K562 (cell line): ENCODE results near the gene IGFBPL1. TPM values are rescaled to one million over a fixed set of nuclear protein-coding genes. Genes with fewer than 3 reads are reported as not detected.

ENCODE experiments used
- ARNT ChIP-seq, 2 experiments: fragments of 450-650 bp; IDR thresholded peaks; 2 replicates each; pipeline ENCODE4 v1.6.1; 2016; ENCODE audit warnings: mild to moderate bottlenecking in 1 of 2
- BCL6 ChIP-seq: fragments of 250-450 bp; sonication (Bioruptor Pico); IDR thresholded peaks from 2 replicates; pipeline ENCODE4 v1.4.0; 2020
- ESRRB ChIP-seq: fragments of 250-450 bp; sonication (Bioruptor Pico); IDR thresholded peaks from 2 replicates; pipeline ENCODE4 v1.5.0; 2020; ENCODE audit warnings: mild to moderate bottlenecking, moderate library complexity, borderline replicate concordance
- NCOA4 ChIP-seq: fragments of 450-650 bp; IDR thresholded peaks from 2 replicates; pipeline ENCODE4 v1.6.1; 2018; ENCODE audit warnings: mild to moderate bottlenecking; ENCODE audit not compliant: partially characterized antibody
- RHOXF2B ChIP-seq: fragments of 250-450 bp; sonication (Bioruptor Pico); conservative IDR thresholded peaks from 2 replicates; pipeline ENCODE4 v1.5.1; 2021
- ZC3H4 ChIP-seq: sonication (generic); formaldehyde crosslinking; IDR thresholded peaks from 2 replicates; pipeline ENCODE4 v1.9.0; 2021; ENCODE audit warnings: missing genetic modification reagents, borderline replicate concordance
- ZNF717 ChIP-seq: fragments of 250-450 bp; sonication (Bioruptor Pico); IDR thresholded peaks from 2 replicates; pipeline ENCODE4 v1.5.0; 2021
- polyA plus RNA-seq, 8 experiments: library from polyadenylated mRNA; depleted of rRNA in 4 of 8; stranded (reverse) in 5 of 8; unstranded in 3 of 8; fragments of >200 nt; fragmentation: Nextera tagmentation in 2 of 8; fragmentation: Illumina TruSeq in 1 of 8; extraction: Ambion mirVana in 2 of 8; extraction: Trizol in 1 of 8; gene quantifications; 2 replicates each; pipeline versions ENCODE4 v1.2.1 to v1.2.3, GENCODE V29; 2011 to 2014; ENCODE audit warnings: inconsistent platforms in 1 of 8, missing spikeins in 1 of 8
- total RNA-seq, 7 experiments: library from RNA; depleted of rRNA in 6 of 7; stranded (reverse); fragments of >200 nt in 6 of 7; fragmentation: Illumina TruSeq in 2 of 7; extraction: Trizol in 2 of 7; gene quantifications; 2 replicates each; pipeline versions ENCODE4 v1.2.1 to v1.2.3, GENCODE V29; 2011 to 2021; ENCODE audit warnings: low replicate concordance in 1 of 7
- TF ChIP-seq, protein P1 (sequence below): fragments of 200-600 bp; sonication (generic); IDR thresholded peaks from one replicate; pipeline ENCODE4 v1.6.1; 2012; ENCODE audit warnings: mild to moderate bottlenecking, low read depth, low read length, inconsistent platforms
- TF ChIP-seq, protein P2 (sequence below): fragments of 250-450 bp; sonication (Bioruptor Pico); IDR thresholded peaks from 2 replicates; pipeline ENCODE4 v1.5.0; 2021
- TF ChIP-seq, protein P3 (sequence below): sonication (generic); formaldehyde crosslinking; IDR thresholded peaks from 2 replicates; pipeline ENCODE4 v1.8.0; 2022; ENCODE audit warnings: mild to moderate bottlenecking, missing genetic modification reagents

The IGFBPL1 gene
- total and polyA plus RNA-seq, 9 of the 15 experiments (the other 6 are each of a cell fraction or from before 2014, with no cell fraction given), result not detected

DNA sequence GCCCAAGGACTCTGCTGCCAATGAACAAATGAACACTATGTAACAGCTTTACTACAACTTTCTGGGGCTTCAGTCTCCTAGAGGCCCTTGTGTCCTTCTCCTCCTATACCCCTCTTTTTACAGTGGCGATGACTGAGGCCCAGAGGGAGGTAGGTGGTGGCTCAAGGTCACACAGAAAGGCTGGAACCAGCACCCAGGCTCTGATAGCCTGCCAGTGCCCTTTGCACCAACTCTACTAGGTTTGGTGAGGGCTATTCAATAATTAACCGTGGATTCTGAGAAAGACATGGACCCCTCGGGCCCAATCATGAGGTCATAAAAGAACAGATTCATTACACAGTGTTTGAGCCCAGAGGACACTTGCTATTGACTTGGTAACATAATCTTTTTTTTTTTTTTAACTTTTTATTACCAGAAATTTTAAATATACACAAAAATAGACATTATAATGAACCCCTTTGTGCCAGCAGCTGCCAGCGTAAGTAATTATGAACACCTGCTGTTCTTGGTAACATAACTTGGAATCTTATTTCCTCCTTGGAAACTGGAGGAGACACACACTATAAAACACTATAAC, 37.8 kb downstream of the IGFBPL1 start (continued):
- TF ChIP-seq, protein P1, sequence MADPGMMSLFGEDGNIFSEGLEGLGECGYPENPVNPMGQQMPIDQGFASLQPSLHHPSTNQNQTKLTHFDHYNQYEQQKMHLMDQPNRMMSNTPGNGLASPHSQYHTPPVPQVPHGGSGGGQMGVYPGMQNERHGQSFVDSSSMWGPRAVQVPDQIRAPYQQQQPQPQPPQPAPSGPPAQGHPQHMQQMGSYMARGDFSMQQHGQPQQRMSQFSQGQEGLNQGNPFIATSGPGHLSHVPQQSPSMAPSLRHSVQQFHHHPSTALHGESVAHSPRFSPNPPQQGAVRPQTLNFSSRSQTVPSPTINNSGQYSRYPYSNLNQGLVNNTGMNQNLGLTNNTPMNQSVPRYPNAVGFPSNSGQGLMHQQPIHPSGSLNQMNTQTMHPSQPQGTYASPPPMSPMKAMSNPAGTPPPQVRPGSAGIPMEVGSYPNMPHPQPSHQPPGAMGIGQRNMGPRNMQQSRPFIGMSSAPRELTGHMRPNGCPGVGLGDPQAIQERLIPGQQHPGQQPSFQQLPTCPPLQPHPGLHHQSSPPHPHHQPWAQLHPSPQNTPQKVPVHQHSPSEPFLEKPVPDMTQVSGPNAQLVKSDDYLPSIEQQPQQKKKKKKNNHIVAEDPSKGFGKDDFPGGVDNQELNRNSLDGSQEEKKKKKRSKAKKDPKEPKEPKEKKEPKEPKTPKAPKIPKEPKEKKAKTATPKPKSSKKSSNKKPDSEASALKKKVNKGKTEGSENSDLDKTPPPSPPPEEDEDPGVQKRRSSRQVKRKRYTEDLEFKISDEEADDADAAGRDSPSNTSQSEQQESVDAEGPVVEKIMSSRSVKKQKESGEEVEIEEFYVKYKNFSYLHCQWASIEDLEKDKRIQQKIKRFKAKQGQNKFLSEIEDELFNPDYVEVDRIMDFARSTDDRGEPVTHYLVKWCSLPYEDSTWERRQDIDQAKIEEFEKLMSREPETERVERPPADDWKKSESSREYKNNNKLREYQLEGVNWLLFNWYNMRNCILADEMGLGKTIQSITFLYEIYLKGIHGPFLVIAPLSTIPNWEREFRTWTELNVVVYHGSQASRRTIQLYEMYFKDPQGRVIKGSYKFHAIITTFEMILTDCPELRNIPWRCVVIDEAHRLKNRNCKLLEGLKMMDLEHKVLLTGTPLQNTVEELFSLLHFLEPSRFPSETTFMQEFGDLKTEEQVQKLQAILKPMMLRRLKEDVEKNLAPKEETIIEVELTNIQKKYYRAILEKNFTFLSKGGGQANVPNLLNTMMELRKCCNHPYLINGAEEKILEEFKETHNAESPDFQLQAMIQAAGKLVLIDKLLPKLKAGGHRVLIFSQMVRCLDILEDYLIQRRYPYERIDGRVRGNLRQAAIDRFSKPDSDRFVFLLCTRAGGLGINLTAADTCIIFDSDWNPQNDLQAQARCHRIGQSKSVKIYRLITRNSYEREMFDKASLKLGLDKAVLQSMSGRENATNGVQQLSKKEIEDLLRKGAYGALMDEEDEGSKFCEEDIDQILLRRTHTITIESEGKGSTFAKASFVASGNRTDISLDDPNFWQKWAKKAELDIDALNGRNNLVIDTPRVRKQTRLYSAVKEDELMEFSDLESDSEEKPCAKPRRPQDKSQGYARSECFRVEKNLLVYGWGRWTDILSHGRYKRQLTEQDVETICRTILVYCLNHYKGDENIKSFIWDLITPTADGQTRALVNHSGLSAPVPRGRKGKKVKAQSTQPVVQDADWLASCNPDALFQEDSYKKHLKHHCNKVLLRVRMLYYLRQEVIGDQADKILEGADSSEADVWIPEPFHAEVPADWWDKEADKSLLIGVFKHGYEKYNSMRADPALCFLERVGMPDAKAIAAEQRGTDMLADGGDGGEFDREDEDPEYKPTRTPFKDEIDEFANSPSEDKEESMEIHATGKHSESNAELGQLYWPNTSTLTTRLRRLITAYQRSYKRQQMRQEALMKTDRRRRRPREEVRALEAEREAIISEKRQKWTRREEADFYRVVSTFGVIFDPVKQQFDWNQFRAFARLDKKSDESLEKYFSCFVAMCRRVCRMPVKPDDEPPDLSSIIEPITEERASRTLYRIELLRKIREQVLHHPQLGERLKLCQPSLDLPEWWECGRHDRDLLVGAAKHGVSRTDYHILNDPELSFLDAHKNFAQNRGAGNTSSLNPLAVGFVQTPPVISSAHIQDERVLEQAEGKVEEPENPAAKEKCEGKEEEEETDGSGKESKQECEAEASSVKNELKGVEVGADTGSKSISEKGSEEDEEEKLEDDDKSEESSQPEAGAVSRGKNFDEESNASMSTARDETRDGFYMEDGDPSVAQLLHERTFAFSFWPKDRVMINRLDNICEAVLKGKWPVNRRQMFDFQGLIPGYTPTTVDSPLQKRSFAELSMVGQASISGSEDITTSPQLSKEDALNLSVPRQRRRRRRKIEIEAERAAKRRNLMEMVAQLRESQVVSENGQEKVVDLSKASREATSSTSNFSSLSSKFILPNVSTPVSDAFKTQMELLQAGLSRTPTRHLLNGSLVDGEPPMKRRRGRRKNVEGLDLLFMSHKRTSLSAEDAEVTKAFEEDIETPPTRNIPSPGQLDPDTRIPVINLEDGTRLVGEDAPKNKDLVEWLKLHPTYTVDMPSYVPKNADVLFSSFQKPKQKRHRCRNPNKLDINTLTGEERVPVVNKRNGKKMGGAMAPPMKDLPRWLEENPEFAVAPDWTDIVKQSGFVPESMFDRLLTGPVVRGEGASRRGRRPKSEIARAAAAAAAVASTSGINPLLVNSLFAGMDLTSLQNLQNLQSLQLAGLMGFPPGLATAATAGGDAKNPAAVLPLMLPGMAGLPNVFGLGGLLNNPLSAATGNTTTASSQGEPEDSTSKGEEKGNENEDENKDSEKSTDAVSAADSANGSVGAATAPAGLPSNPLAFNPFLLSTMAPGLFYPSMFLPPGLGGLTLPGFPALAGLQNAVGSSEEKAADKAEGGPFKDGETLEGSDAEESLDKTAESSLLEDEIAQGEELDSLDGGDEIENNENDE, result no peak
- TF ChIP-seq ESRRB, result no peak
- no peak for TF ChIP-seq BCL6 (CRISPR knock-in tag)
- TF ChIP-seq ZNF717 (CRISPR knock-in tag), result no peak
- TF ChIP-seq, protein P2, sequence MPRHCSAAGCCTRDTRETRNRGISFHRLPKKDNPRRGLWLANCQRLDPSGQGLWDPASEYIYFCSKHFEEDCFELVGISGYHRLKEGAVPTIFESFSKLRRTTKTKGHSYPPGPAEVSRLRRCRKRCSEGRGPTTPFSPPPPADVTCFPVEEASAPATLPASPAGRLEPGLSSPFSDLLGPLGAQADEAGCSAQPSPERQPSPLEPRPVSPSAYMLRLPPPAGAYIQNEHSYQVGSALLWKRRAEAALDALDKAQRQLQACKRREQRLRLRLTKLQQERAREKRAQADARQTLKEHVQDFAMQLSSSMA, result no peak
- TF ChIP-seq ZC3H4 (CRISPR knock-in tag), result no peak
- TF ChIP-seq NCOA4, result no peak
- no peak for TF ChIP-seq ARNT (IDR thresholded peaks at IDR 0.05)
- TF ChIP-seq, protein P3, sequence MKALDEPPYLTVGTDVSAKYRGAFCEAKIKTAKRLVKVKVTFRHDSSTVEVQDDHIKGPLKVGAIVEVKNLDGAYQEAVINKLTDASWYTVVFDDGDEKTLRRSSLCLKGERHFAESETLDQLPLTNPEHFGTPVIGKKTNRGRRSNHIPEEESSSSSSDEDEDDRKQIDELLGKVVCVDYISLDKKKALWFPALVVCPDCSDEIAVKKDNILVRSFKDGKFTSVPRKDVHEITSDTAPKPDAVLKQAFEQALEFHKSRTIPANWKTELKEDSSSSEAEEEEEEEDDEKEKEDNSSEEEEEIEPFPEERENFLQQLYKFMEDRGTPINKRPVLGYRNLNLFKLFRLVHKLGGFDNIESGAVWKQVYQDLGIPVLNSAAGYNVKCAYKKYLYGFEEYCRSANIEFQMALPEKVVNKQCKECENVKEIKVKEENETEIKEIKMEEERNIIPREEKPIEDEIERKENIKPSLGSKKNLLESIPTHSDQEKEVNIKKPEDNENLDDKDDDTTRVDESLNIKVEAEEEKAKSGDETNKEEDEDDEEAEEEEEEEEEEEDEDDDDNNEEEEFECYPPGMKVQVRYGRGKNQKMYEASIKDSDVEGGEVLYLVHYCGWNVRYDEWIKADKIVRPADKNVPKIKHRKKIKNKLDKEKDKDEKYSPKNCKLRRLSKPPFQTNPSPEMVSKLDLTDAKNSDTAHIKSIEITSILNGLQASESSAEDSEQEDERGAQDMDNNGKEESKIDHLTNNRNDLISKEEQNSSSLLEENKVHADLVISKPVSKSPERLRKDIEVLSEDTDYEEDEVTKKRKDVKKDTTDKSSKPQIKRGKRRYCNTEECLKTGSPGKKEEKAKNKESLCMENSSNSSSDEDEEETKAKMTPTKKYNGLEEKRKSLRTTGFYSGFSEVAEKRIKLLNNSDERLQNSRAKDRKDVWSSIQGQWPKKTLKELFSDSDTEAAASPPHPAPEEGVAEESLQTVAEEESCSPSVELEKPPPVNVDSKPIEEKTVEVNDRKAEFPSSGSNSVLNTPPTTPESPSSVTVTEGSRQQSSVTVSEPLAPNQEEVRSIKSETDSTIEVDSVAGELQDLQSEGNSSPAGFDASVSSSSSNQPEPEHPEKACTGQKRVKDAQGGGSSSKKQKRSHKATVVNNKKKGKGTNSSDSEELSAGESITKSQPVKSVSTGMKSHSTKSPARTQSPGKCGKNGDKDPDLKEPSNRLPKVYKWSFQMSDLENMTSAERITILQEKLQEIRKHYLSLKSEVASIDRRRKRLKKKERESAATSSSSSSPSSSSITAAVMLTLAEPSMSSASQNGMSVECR, result no peak
- TF ChIP-seq RHOXF2B (CRISPR knock-in tag), result no peak
